Left renal cortex interstitium (tissue), 4 donors: ENCODE data around the gene NTN4. TPM values are rescaled to one million over a fixed set of nuclear protein-coding genes. Genes with fewer than 3 reads are reported as not detected.
"Not testable (repeated sequence)": the region's sequence is repeated elsewhere in the genome, so short reads cannot be mapped to it uniquely, and the experiment has no call there.

ENCODE experiments used
- DNase-seq, 4 donors: peaks; one replicate each; pipeline ENCODE4 v3.0.0-alpha.2; 2013; ENCODE audit warnings: low read depth in 4 of 4, low spot score in 2 of 4, missing footprints in 1 of 4
- polyA plus RNA-seq, 4 donors: library from polyadenylated mRNA; unstranded; fragments of 120-200 nt; gene quantifications; one replicate each; pipeline ENCODE4 v1.2.1, GENCODE V29; 2013; ENCODE audit not compliant: insufficient read length in 4 of 4

The NTN4 gene
- polyA plus RNA-seq: 100 to 1,000 TPM in 3 of 4 donors, 10 to 100 TPM in 1; 94.0 to 112 (median 104) TPM

GRCh38 chr12:95790033-95790916 is at the start of gene NTN4:
TSS of gene NTN4 (minus strand) at chr12:95790764. CDS start at chr12:95790309, 455 bp downstream.
- no peak for DNase-seq

- DNase-seq: no peak
Observed at GRCh38 chr12:95838125-95838524, 47.6 kb upstream of the NTN4 start.

DNA sequence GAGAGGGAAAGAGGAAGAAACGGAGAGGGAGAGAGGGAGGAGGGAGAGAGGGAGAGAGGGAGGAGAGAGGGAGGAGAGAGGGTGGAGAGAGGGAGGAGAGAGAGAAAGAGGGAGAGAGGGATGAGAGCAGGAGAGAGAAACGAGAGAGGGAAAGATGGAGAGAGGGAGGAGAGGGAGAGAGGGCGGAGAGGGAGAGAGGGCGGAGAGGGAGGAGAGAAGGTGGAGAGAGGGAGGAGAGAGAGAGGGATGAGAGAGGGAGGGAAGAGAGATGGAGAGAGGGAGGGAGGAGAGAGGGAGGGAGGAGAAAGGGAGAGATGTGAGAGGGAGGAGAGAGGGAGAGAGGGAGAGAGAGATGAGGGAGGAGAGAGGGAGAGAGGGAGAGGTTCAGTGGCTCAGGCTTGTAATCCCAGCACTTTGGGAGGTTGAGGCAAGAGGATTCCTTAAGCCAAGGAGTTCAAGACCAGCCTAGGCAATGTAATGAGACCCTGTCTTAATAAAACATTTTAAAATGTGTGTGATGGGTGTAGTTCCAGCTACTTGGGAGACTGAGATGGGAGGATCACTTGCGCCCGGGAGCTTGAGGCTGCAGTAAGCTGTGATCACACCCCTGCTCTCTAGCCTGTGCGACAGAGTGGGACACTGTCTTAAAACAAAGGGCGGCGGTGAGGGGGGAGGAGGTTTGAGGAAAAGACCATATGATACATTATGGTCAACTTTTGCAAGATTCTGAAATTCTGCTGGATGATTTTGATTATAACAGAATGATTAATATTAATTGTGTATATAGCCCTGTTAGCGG is 46.9 kb upstream of the NTN4 start:
- DNase-seq: no peak

- DNase-seq: no peak
Observed at GRCh38 chr12:95836630-95837239, 46.2 kb upstream of the NTN4 start.

- DNase-seq: no peak
Observed at GRCh38 chr12:95836185-95836609, 45.6 kb upstream of the NTN4 start.

DNA sequence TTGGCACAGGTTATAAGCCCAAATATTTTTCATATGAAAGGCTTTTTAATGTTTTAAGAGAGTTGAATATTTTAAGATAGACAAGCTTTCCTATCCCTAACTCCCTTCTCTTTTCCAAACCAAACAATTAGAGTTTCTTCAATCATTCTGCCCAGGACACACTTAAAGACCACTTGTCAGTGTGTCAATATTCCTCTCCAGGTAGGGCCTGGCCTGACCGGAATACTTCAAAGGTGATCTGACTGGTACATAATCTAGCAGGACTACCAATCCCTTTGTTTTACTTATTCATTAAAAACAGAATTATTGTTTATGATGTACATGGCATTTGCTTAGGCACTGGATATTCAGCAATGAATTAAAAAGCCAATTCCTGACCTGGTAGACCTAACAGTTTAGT is 44.0 kb upstream of the NTN4 start:
- no peak for DNase-seq

- no peak for DNase-seq
Observed at GRCh38 chr12:95830335-95831089, 39.9 kb upstream of the NTN4 start.

GRCh38 chr12:95829395-95829794 is 38.8 kb upstream of the NTN4 start:
- DNase-seq: no peak

- DNase-seq: no peak
Observed at GRCh38 chr12:95820096-95820703, 29.6 kb upstream of the NTN4 start.

- no peak for DNase-seq
Observed at GRCh38 chr12:95815632-95816212, 25.2 kb upstream of the NTN4 start.

DNA sequence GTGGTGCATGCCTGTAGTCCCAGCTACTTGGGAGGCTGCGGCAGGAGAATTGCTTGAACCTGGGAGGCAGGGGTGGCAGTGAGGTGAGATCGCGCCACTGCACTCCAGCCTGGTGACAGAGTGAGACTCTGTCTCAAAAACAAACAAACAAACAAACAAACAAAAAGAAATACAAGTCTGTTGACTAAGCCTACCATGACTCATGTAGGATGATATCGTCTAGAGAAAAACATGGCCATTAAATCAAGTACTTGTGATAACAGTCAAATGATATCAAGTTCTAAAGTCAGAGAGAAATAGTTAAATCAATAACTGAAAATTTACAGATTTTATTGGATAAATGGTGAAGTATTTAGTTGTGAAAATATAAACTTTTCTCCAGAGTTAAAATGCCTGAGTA is 21.6 kb upstream of the NTN4 start:
- not testable (repeated sequence) for DNase-seq

DNA sequence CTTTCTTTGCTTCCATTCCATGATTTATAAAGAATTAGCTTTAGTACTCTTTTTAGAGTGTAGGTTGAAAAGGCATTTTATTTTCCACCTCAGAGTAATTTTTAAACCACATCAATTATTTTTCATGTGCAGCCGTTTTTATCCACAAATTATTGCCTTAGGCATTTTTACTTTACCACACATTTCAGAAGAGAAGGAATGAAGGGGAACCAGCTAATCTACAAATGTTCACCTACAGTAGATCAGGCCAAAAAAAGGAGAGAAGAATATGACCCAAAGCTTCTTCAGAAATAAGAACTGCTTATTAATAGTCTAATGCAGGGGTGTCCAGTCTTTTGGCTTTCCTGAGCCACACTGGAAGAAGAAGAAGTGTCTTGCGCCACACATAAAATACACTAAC is 19.8 kb upstream of the NTN4 start:
- no peak for DNase-seq

DNA sequence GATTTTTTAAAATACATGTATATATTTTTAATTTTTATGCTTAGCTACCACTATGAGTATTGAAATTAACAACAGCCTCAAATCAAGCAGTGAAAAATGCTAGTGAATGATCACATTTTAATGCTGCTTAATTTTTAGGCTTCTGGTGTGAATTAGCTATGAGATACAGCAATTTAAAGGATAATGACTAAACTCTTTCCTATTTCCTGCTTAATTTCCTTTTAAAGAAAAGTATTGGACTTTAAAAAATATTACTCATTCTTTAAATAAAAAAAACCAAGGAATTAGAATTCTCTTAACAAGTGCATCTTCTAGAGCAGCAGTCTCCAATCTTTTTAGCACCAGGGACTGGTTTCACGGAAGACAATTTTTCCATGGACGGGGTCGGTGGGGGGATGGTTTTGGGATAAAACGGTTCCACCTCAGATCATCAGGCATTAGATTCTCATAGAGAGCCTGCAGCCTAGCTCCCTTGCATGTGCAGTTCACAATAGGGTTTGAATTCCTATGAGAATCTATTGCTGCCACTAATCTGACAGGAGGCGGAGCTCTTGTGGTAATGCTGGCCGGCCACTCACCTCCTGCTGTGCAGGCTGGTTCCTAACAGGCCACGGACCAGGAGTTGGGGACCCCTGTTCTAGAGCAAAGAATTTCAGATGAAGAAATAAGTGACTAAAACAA is 18.6 kb upstream of the NTN4 start:
- no peak for DNase-seq

- DNase-seq: no peak
Observed at GRCh38 chr12:95808146-95808545, 17.6 kb upstream of the NTN4 start.

DNA sequence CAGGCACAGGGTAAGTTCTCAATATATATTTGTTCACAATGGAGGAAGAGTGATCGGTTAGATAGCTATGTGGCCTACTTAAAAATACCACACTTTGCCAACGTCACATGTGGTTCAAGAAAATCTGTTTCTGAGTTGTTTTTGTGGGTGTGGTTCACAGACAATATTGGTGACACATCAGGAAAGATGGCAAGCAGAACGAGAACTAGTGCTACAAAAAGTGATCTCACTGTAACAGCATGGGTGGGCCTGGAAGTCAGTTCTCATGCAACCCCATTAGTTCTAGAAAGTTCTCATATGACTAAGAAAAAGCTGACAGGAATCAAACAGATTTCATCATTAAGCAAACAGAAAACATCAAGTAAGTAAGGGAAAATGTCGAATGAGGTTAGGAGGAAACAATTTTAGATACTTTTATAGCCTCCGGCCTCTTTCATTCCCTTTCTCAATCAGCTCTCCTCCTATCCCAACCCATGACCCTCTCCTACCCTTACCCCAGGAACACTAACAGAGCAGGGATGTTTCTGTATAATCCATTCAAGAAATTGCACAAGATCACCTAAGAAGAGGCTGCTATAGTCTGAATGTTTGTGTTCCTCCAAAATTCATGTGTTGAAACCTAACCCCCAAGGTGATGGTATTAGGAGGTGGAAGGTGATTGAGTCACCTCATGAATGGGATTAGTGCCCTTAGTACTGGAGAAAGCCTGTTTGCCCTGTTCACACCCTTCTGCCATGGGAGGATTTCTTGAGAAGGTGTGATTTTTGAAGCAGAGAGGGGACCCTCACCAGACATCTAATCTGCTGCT is 15.5 kb upstream of the NTN4 start:
- DNase-seq: no peak

DNA sequence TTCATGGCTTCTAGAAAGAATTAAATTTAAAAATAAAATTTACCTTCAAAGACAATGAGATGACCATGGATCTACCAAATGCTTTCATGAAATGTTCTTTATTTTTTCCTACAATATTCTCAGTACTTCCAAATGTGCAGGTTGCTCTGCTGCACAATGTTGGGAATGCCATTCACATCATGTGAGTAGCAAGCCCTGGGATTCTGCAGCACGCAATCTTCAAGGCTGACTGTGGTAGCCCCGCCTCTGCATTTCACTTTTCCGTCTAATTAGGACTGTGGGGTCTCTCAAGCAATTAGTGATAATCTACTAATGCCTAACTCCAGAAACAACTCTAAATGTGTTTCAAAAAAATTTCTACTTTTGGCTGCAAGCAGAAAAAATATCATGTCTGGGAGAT is 13.7 kb upstream of the NTN4 start:
- DNase-seq: no peak

DNA sequence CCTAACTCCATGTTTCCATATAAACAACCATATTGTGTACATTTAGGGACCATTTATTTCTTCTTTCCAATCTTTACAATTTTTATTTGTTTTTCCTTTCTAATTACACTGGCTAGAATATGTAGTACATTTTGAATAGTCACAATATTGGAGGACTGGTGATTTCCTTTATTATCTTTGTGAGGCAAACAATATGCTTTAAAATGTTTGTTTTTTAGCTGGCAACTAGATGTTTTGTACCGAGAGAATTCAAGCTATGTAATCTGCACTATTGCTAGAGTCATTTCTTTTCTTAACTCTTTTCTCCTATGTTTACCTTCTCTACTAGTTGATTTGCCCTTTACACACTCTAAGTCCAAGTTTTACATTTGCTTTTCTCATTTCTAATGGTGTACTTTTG is 13.3 kb upstream of the NTN4 start:
- no peak for DNase-seq
